ENCODE data around the gene TLE3.

TLE3 gene

DNA sequence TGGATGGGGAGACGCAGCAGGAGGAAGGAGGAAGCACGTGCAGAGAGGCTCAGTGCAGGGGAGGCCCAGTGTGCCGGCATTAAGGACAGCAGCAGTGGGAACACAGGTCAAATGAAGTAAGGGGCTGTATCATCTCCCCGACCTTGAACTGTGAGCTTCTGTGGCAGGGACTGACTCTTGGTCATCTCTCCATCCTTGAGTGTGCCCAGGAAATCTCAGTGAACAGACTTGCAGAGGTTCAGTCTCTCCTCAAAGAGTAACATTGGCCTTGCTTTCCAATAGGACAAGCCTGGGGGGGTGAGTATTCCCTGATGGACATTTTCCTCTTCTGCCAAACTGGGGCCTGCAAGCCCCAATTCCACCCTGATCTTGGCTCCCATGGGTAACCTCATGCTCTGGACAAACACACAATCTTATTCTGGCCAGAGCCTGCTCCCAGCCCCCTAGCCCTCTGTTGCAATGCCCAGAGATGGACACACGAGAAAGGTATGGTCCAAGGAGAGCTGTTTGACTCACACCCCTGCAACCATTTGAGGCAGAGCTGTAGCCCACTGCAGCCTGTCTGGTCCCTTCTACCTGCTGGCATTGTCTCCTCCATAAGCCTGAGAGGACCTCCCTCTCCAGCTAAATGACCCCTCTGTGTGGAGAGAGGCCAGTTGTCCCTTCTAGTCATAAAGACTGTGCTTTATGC lies 50.9 kb downstream of the TLE3 start:
- no peaks in the 10 kb centered on the region for H3K27me3 ChIP-seq (ENCODE audit: control insufficient read depth in 1 of 2, insufficient read depth in 2 of 2, low read length in 2 of 2)
- no peak overlapping the region for H3K4me3 ChIP-seq (ENCODE audit: low read length in 2 of 2)
- H3K9ac ChIP-seq (ENCODE audit: low read length in 2 of 2), result no peak overlapping the region
- no peaks in the 10 kb centered on the region for H3K9me3 ChIP-seq (ENCODE audit: control insufficient read depth in 2 of 2, low read length in 2 of 2)
- H3K27ac ChIP-seq (ENCODE audit: low read length), result no peak overlapping the region
- H3K4me1 ChIP-seq (ENCODE audit: control insufficient read depth, insufficient read depth, low read length), result peaks cover 11% of the 10 kb centered on the region
- H3K36me3 ChIP-seq (ENCODE audit: control insufficient read depth in 2 of 2, insufficient read depth in 2 of 2, low read length in 2 of 2), result peaks cover 23 to 24% of the 10 kb centered on the region in 2 donors

GRCh38 chr15:70045045-70045444 lies 52.7 kb downstream of the TLE3 start:
- Histone ChIP-seq H3K4me1 (ENCODE audit: control insufficient read depth, insufficient read depth, low read length) (peaks cover 11% of the 10 kb centered on the region), H3K27me3 (ENCODE audit: control insufficient read depth in 1 of 2, insufficient read depth in 2 of 2, low read length in 2 of 2) (no peaks in the 10 kb centered on the region), H3K9ac (ENCODE audit: low read length in 2 of 2) (no peak overlapping the region)

GRCh38 chr15:70044168-70044567 lies 53.5 kb downstream of the TLE3 start:
- no peak overlapping the region for H3K9ac ChIP-seq (ENCODE audit: low read length in 2 of 2)
- H3K4me3 ChIP-seq (ENCODE audit: low read length in 2 of 2), result no peak overlapping the region
- no peak overlapping the region for H3K27ac ChIP-seq (ENCODE audit: low read length)
- peaks cover 11% of the 10 kb centered on the region for H3K4me1 ChIP-seq (ENCODE audit: control insufficient read depth, insufficient read depth, low read length)
- peaks cover 0 to 5% of the 10 kb centered on the region in 2 donors for H3K36me3 ChIP-seq (ENCODE audit: control insufficient read depth in 2 of 2, insufficient read depth in 2 of 2, low read length in 2 of 2)
- H3K9me3 ChIP-seq (ENCODE audit: control insufficient read depth in 2 of 2, low read length in 2 of 2), result no peaks in the 10 kb centered on the region
- H3K27me3 ChIP-seq (ENCODE audit: control insufficient read depth in 1 of 2, insufficient read depth in 2 of 2, low read length in 2 of 2), result no peaks in the 10 kb centered on the region

More at GRCh38 chr15:70045045-70045444, 52.7 kb downstream of the TLE3 start:
- H3K9me3 ChIP-seq (ENCODE audit: control insufficient read depth in 2 of 2, low read length in 2 of 2), result no peaks in the 10 kb centered on the region
- H3K27ac ChIP-seq (ENCODE audit: low read length), result no peak overlapping the region
- no peak overlapping the region for H3K4me3 ChIP-seq (ENCODE audit: low read length in 2 of 2)
- H3K36me3 ChIP-seq (ENCODE audit: control insufficient read depth in 2 of 2, insufficient read depth in 2 of 2, low read length in 2 of 2), result peaks cover 6 to 7% of the 10 kb centered on the region in 2 donors

- Histone ChIP-seq H3K4me3 (ENCODE audit: low read length in 2 of 2) (no peak overlapping the region), H3K27ac (ENCODE audit: low read length) (no peak overlapping the region), H3K9me3 (ENCODE audit: control insufficient read depth in 2 of 2, low read length in 2 of 2) (no peaks in the 10 kb centered on the region), H3K27me3 (ENCODE audit: control insufficient read depth in 1 of 2, insufficient read depth in 2 of 2, low read length in 2 of 2) (no peaks in the 10 kb centered on the region), H3K9ac (ENCODE audit: low read length in 2 of 2) (no peak overlapping the region), H3K4me1 (ENCODE audit: control insufficient read depth, insufficient read depth, low read length) (peaks cover 5% of the 10 kb centered on the region), H3K36me3 (ENCODE audit: control insufficient read depth in 2 of 2, insufficient read depth in 2 of 2, low read length in 2 of 2) (peaks cover 0 to 2% of the 10 kb centered on the region in 2 donors)
These were observed 54.1 kb downstream of the TLE3 start for GRCh38 chr15:70043590-70043989.

GRCh38 chr15:70042553-70043214 lies 55.0 kb downstream of the TLE3 start:
- H3K4me1 ChIP-seq (ENCODE audit: control insufficient read depth, insufficient read depth, low read length), result no peaks in the 10 kb centered on the region
- H3K27me3 ChIP-seq (ENCODE audit: control insufficient read depth in 1 of 2, insufficient read depth in 2 of 2, low read length in 2 of 2), result no peaks in the 10 kb centered on the region
- H3K4me3 ChIP-seq (ENCODE audit: low read length in 2 of 2), result no peak overlapping the region
- H3K9me3 ChIP-seq (ENCODE audit: control insufficient read depth in 2 of 2, low read length in 2 of 2), result no peaks in the 10 kb centered on the region
- no peak overlapping the region for H3K27ac ChIP-seq (ENCODE audit: low read length)
- no peak overlapping the region for H3K9ac ChIP-seq (ENCODE audit: low read length in 2 of 2)
- peaks cover 0 to 2% of the 10 kb centered on the region in 2 donors for H3K36me3 ChIP-seq (ENCODE audit: control insufficient read depth in 2 of 2, insufficient read depth in 2 of 2, low read length in 2 of 2)

DNA sequence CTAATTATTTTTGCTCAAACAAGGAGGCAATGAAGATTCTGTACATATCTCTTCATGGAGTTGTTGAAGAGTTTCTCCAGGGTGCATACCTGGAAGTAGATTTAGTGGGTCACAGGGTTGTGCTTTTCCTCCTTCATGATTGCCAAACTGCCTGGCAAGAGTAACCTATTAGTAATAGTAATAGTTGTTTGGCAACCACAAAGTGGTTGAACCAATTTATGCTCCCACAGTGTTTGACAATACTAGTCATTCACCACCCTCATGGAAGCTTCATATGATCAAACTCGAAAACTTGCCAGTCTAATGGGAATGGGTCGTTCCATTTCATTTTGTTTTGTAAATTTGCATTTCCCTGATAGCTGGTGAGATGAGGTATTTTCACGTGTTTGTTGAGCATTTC lies 57.8 kb downstream of the TLE3 start:
- Histone ChIP-seq H3K4me3 (ENCODE audit: low read length in 2 of 2) (no peak overlapping the region), H3K9me3 (ENCODE audit: control insufficient read depth in 2 of 2, low read length in 2 of 2) (no peaks in the 10 kb centered on the region), H3K27me3 (ENCODE audit: control insufficient read depth in 1 of 2, insufficient read depth in 2 of 2, low read length in 2 of 2) (no peaks in the 10 kb centered on the region), H3K4me1 (ENCODE audit: control insufficient read depth, insufficient read depth, low read length) (no peaks in the 10 kb centered on the region), H3K9ac (ENCODE audit: low read length in 2 of 2) (no peak overlapping the region), H3K27ac (ENCODE audit: low read length) (no peak overlapping the region), H3K36me3 (ENCODE audit: control insufficient read depth in 2 of 2, insufficient read depth in 2 of 2, low read length in 2 of 2) (no peaks in the 10 kb centered on the region)

DNA sequence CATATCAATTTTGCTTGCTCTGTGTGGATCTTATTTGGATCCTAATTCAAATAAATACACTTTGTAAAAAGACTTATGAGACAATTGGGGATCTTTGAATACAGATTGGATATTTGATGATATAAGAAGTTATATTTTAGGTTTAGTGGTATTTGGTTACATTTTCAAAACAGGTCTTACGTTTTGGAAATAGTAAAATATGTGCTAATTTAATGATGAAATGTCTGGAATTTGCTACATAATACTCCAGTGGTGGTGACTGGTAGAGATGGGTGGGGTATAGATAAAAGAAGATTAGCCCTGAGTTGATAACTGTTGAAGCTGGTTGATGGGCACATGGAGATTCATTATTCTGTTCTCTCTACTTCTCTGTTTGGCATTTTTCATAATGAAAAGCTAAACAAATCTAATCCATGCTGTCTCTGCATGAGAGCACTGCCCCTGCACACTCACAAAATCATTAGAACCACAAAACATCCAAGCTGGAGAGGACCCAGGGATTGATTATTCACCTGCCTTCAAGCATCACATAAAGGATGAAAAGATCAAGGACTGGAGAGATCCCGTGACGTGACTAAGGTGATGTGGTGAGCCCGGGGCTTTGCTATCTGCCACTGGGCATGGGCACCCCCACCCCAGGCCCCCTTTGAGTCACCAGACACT lies 58.9 kb downstream of the TLE3 start:
- Histone ChIP-seq H3K36me3 (ENCODE audit: control insufficient read depth in 2 of 2, insufficient read depth in 2 of 2, low read length in 2 of 2) (no peaks in the 10 kb centered on the region), H3K9ac (ENCODE audit: low read length in 2 of 2) (no peak overlapping the region), H3K9me3 (ENCODE audit: control insufficient read depth in 2 of 2, low read length in 2 of 2) (no peaks in the 10 kb centered on the region), H3K27ac (ENCODE audit: low read length) (no peak overlapping the region), H3K4me1 (ENCODE audit: control insufficient read depth, insufficient read depth, low read length) (no peaks in the 10 kb centered on the region), H3K27me3 (ENCODE audit: control insufficient read depth in 1 of 2, insufficient read depth in 2 of 2, low read length in 2 of 2) (no peaks in the 10 kb centered on the region), H3K4me3 (ENCODE audit: low read length in 2 of 2) (no peak overlapping the region)

DNA sequence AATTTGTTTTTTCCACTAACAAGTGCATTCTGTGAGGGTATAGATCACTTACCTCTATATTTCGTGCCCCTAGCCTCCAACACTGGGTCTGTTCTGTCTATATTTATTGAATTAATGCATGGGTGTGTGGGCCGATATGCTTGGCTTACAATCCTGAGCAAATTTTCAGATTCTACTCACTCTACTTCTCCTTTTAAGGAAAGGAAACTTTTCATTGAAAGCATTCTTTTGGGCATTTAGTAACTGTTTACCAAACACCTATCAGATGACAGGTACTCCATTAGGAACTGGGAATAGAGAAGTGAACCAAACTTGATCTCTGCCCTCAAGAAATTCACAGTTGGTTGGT lies 60.5 kb downstream of the TLE3 start:
- Histone ChIP-seq H3K4me3 (ENCODE audit: low read length in 2 of 2) (no peak overlapping the region), H3K9ac (ENCODE audit: low read length in 2 of 2) (no peak overlapping the region), H3K36me3 (ENCODE audit: control insufficient read depth in 2 of 2, insufficient read depth in 2 of 2, low read length in 2 of 2) (no peaks in the 10 kb centered on the region)

DNA sequence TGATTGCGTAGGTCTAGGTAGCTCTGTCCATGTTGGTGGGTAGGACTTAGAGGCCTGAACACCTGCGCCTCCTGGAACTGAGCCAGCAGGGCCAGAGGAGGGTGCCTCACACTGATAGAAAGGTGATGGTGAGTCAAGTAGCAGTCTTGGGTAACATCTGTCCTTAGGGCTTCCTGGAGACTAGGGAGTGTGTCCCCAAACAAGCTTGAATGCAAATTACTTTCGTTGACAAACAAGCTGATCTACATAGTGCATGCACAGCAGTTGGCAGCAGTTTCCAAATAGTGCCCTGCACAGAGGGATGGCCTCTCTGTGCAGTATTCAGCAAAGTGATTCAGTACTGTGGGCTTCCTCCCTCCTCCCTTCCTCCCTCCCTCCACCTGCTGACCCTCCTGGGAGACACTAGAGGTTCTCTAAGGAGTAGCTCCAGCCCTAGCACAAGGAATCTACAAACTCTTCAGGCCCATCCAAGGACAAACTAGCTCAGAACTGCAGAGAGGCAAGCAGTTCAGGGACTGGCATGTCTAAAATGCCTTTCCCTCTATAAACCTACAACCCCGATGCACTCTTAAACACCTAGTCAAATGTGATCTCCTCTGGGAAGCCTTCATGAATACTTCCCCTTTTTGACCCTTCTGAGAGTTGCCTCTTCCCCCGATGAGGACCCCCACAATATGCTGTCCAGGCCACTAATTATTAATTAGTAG lies 61.0 kb downstream of the TLE3 start:
- H3K4me3 ChIP-seq (ENCODE audit: low read length in 2 of 2), result no peak overlapping the region
- H3K27ac ChIP-seq (ENCODE audit: low read length), result no peak overlapping the region
- no peaks in the 10 kb centered on the region for H3K4me1 ChIP-seq (ENCODE audit: control insufficient read depth, insufficient read depth, low read length)
- H3K9ac ChIP-seq (ENCODE audit: low read length in 2 of 2), result no peak overlapping the region
- no peaks in the 10 kb centered on the region for H3K9me3 ChIP-seq (ENCODE audit: control insufficient read depth in 2 of 2, low read length in 2 of 2)
- H3K27me3 ChIP-seq (ENCODE audit: control insufficient read depth in 1 of 2, insufficient read depth in 2 of 2, low read length in 2 of 2), result no peaks in the 10 kb centered on the region
- H3K36me3 ChIP-seq (ENCODE audit: control insufficient read depth in 2 of 2, insufficient read depth in 2 of 2, low read length in 2 of 2), result no peaks in the 10 kb centered on the region

More for the DNA sequence above, 60.5 kb downstream of the TLE3 start:
- H3K4me1 ChIP-seq (ENCODE audit: control insufficient read depth, insufficient read depth, low read length), result no peaks in the 10 kb centered on the region
- no peak overlapping the region for H3K27ac ChIP-seq (ENCODE audit: low read length)
- H3K9me3 ChIP-seq (ENCODE audit: control insufficient read depth in 2 of 2, low read length in 2 of 2), result no peaks in the 10 kb centered on the region
- no peaks in the 10 kb centered on the region for H3K27me3 ChIP-seq (ENCODE audit: control insufficient read depth in 1 of 2, insufficient read depth in 2 of 2, low read length in 2 of 2)

DNA sequence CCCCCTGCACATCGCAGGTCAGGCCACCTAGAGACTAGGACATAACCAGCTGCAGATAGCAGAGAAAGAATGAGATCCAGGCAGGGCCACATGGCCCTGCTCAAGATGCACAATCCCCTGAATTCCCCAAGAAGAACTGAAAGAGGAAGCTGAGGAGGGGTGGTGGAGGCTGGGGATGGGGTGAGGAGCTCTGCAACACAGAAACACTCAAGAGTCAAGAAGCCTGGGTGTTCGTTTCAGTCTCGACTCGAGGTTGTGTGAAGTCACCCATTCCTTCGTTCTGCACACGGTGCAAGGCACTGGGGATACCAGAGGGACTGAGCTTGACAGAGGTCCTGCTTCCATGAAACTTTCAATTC lies 62.0 kb downstream of the TLE3 start:
- no peak overlapping the region for H3K4me3 ChIP-seq (ENCODE audit: low read length in 2 of 2)
- H3K27ac ChIP-seq (ENCODE audit: low read length), result no peak overlapping the region
- no peaks in the 10 kb centered on the region for H3K36me3 ChIP-seq (ENCODE audit: control insufficient read depth in 2 of 2, insufficient read depth in 2 of 2, low read length in 2 of 2)
- no peaks in the 10 kb centered on the region for H3K27me3 ChIP-seq (ENCODE audit: control insufficient read depth in 1 of 2, insufficient read depth in 2 of 2, low read length in 2 of 2)
- H3K9ac ChIP-seq (ENCODE audit: low read length in 2 of 2), result no peak overlapping the region
- no peaks in the 10 kb centered on the region for H3K4me1 ChIP-seq (ENCODE audit: control insufficient read depth, insufficient read depth, low read length)
- no peaks in the 10 kb centered on the region for H3K9me3 ChIP-seq (ENCODE audit: control insufficient read depth in 2 of 2, low read length in 2 of 2)

Data from stomach smooth muscle (tissue), 2 donors.